Vagina (tissue), 2 donors: ENCODE results near the gene ARL10.

Experiments used
- POLR2A ChIP-seq, 2 donors: fragments of 450-650 bp; IDR thresholded peaks; one replicate each; pipeline ENCODE4 v1.6.1; 2017; ENCODE audit warnings: antibody characterized with exemption in 2 of 2, mild to moderate bottlenecking in 2 of 2, moderate library complexity in 2 of 2
- POLR2AphosphoS5 ChIP-seq, 2 donors: sonication (generic); formaldehyde crosslinking; IDR thresholded peaks; one replicate each; pipeline ENCODE4 v1.9.0; 2017; ENCODE audit warnings: antibody characterized with exemption in 2 of 2, mild to moderate bottlenecking in 2 of 2, low read depth in 1 of 2; ENCODE audit not compliant: insufficient read depth in 1 of 2
- TF ChIP-seq, protein P1 (sequence below), 3 experiments: fragments of 450-650 bp in 2 of 3; fragments of 200-600 bp in 1 of 3; sonication (generic) in 1 of 3; IDR thresholded peaks; one replicate each; pipeline ENCODE4 v1.5.1; 2017 to 2019; ENCODE audit warnings: antibody characterized with exemption in 3 of 3, mild to moderate bottlenecking in 2 of 3, moderate library complexity in 2 of 3

DNA sequence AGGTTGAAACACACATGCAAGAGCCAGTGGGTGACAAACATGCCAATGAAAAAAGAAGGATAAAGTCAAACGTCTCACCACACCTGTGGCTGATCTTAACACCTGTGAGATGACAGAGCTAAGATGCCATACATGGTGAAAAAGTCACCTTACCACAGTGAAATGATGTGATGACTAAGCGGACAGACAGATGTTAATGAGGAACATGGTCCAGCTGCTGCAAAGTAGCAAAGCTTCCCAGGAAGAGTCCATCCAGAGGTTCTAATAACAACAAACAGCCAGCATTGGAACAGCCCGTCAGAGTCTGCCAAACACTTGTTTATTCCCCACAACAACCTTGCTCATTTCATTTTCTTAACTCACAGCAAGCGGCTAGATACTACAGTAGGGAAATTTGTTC lies 5.6 kb upstream of the ARL10 start:
- TF ChIP-seq, protein P1, sequence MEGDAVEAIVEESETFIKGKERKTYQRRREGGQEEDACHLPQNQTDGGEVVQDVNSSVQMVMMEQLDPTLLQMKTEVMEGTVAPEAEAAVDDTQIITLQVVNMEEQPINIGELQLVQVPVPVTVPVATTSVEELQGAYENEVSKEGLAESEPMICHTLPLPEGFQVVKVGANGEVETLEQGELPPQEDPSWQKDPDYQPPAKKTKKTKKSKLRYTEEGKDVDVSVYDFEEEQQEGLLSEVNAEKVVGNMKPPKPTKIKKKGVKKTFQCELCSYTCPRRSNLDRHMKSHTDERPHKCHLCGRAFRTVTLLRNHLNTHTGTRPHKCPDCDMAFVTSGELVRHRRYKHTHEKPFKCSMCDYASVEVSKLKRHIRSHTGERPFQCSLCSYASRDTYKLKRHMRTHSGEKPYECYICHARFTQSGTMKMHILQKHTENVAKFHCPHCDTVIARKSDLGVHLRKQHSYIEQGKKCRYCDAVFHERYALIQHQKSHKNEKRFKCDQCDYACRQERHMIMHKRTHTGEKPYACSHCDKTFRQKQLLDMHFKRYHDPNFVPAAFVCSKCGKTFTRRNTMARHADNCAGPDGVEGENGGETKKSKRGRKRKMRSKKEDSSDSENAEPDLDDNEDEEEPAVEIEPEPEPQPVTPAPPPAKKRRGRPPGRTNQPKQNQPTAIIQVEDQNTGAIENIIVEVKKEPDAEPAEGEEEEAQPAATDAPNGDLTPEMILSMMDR (IDR thresholded peaks at IDR 0.05): no peak
- TF ChIP-seq POLR2A (IDR thresholded peaks at IDR 0.05): no peak
- TF ChIP-seq POLR2AphosphoS5 (IDR thresholded peaks at IDR 0.05; ENCODE audit: insufficient read depth in 1 of 2, low read depth in 1 of 2): no peak
